Measurements from ENCODE around the gene VIPR1.

VIPR1 gene

GRCh38 chr3:42513121-42513520, 10.7 kb downstream of the VIPR1 start:
- DNase-seq: no peak

GRCh38 chr3:42513521-42513920, 11.1 kb downstream of the VIPR1 start:
- no peak for DNase-seq

GRCh38 chr3:42514876-42515275, 12.4 kb downstream of the VIPR1 start:
- DNase-seq: no peak

- DNase-seq: no peak
These were observed 13.0 kb downstream of the VIPR1 start for GRCh38 chr3:42515391-42515916.

- DNase-seq: no peak
These were observed 13.5 kb downstream of the VIPR1 start for GRCh38 chr3:42515976-42516375.

GRCh38 chr3:42516443-42516842, 14.0 kb downstream of the VIPR1 start:
- DNase-seq: no peak

GRCh38 chr3:42517117-42517516, 14.7 kb downstream of the VIPR1 start:
- DNase-seq: no peak

- DNase-seq: peak; percentile 66 to 71
These were observed 16.5 kb downstream of the VIPR1 start for GRCh38 chr3:42518800-42519567.

GRCh38 chr3:42519568-42519962, 17.1 kb downstream of the VIPR1 start:
- no peak for DNase-seq

- no peak for DNase-seq
These were observed 17.9 kb downstream of the VIPR1 start for GRCh38 chr3:42520336-42520735.

- no peak for DNase-seq
These were observed 18.5 kb downstream of the VIPR1 start for GRCh38 chr3:42520906-42521305.

GRCh38 chr3:42524751-42525150, 22.3 kb downstream of the VIPR1 start:
- DNase-seq: peak; percentile 29 to 48

GRCh38 chr3:42525212-42525611, 22.8 kb downstream of the VIPR1 start:
- no peak for DNase-seq

GRCh38 chr3:42525736-42526345, 23.4 kb downstream of the VIPR1 start:
- DNase-seq: no peak

GRCh38 chr3:42526616-42527367, 24.3 kb downstream of the VIPR1 start:
- DNase-seq: no peak

- DNase-seq: no peak
These were observed 25.0 kb downstream of the VIPR1 start for GRCh38 chr3:42527368-42527917.

- peak; percentile 40 to 53 for DNase-seq
These were observed 27.0 kb downstream of the VIPR1 start for GRCh38 chr3:42529468-42529867.

GRCh38 chr3:42530073-42530472, 27.6 kb downstream of the VIPR1 start:
- no peak for DNase-seq

GRCh38 chr3:42531470-42531869, 29.0 kb downstream of the VIPR1 start:
- DNase-seq: no peak

- DNase-seq: no peak
These were observed 29.8 kb downstream of the VIPR1 start for GRCh38 chr3:42532229-42532628.

- DNase-seq: no peak
These were observed 30.9 kb downstream of the VIPR1 start for GRCh38 chr3:42533161-42533897.

GRCh38 chr3:42535981-42536784, 33.7 kb downstream of the VIPR1 start:
- DNase-seq: peak; percentile 64 to 75
